HEK293 (cell line): ENCODE results near the gene LONP2.

Source experiments
- GLIS2 ChIP-seq: fragments of 450-650 bp; formaldehyde crosslinking; IDR thresholded peaks from 2 replicates; pipeline ENCODE4 v1.5.1; 2016; ENCODE audit warnings: missing biosample characterization, missing genetic modification characterization
- HOXD13 ChIP-seq: sonication (generic); formaldehyde crosslinking; IDR thresholded peaks from 2 replicates; pipeline ENCODE4 v1.8.0; 2022; ENCODE audit warnings: missing genetic modification reagents, borderline replicate concordance
- KLF1 ChIP-seq: fragments of 450-650 bp; formaldehyde crosslinking; IDR thresholded peaks from 2 replicates; pipeline ENCODE4 v1.5.1; 2016; ENCODE audit warnings: missing biosample characterization, missing genetic modification characterization
- KLF8 ChIP-seq: fragments of 450-650 bp; formaldehyde crosslinking; IDR thresholded peaks from 2 replicates; pipeline ENCODE4 v1.5.1; 2016; ENCODE audit warnings: missing biosample characterization, missing genetic modification characterization
- ZBTB17 ChIP-seq: fragments of 450-650 bp; formaldehyde crosslinking; IDR thresholded peaks from 2 replicates; pipeline ENCODE4 v1.5.1; 2016; ENCODE audit warnings: missing biosample characterization, missing genetic modification characterization
- ZBTB48 ChIP-seq: fragments of 450-650 bp; formaldehyde crosslinking; IDR thresholded peaks from 2 replicates; pipeline ENCODE4 v1.5.1; 2016; ENCODE audit warnings: missing biosample characterization, missing genetic modification characterization
- ZIC2 ChIP-seq: fragments of 450-650 bp; formaldehyde crosslinking; IDR thresholded peaks from 2 replicates; pipeline ENCODE4 v1.5.1; 2016; ENCODE audit warnings: missing biosample characterization, missing genetic modification characterization
- ZNF169 ChIP-seq: fragments of 450-650 bp; formaldehyde crosslinking; IDR thresholded peaks from 2 replicates; pipeline ENCODE4 v1.5.1; 2016; ENCODE audit warnings: missing biosample characterization, missing genetic modification characterization
- ZNF354C ChIP-seq: fragments of 450-650 bp; formaldehyde crosslinking; IDR thresholded peaks from 2 replicates; pipeline ENCODE4 v1.5.1; 2016; ENCODE audit warnings: missing biosample characterization, missing genetic modification characterization, low read depth, borderline replicate concordance
- ZNF600 ChIP-seq: fragments of 450-650 bp; formaldehyde crosslinking; IDR thresholded peaks from 2 replicates; pipeline ENCODE4 v1.5.1; 2016; ENCODE audit warnings: missing biosample characterization, missing genetic modification characterization
- ZNF610 ChIP-seq: fragments of 450-650 bp; formaldehyde crosslinking; IDR thresholded peaks from 2 replicates; pipeline ENCODE4 v1.5.1; 2016; ENCODE audit warnings: missing biosample characterization, missing genetic modification characterization, borderline replicate concordance
- ZNF791 ChIP-seq: fragments of 450-650 bp; formaldehyde crosslinking; IDR thresholded peaks from 2 replicates; pipeline ENCODE4 v1.5.1; 2016; ENCODE audit warnings: missing biosample characterization, missing genetic modification characterization
- ZNF792 ChIP-seq: fragments of 450-650 bp; formaldehyde crosslinking; IDR thresholded peaks from 2 replicates; pipeline ENCODE4 v1.5.1; 2016; ENCODE audit warnings: missing biosample characterization, missing genetic modification characterization
- ZSCAN30 ChIP-seq: fragments of 450-650 bp; IDR thresholded peaks from 2 replicates; pipeline ENCODE4 v1.5.1; 2018; ENCODE audit warnings: missing biosample characterization, mild to moderate bottlenecking, missing genetic modification characterization, moderate library complexity
- TF ChIP-seq, protein P1 (sequence below): fragments of 450-650 bp; formaldehyde crosslinking; IDR thresholded peaks from 2 replicates; pipeline ENCODE4 v1.5.1; 2016; ENCODE audit warnings: missing biosample characterization, missing genetic modification characterization
- TF ChIP-seq, protein P2 (sequence below): fragments of 450-650 bp; formaldehyde crosslinking; IDR thresholded peaks from 2 replicates; pipeline ENCODE4 v1.5.1; 2017; ENCODE audit warnings: missing biosample characterization, missing genetic modification characterization
- TF ChIP-seq, protein P3 (sequence below): fragments of 450-650 bp; formaldehyde crosslinking; IDR thresholded peaks from 2 replicates; pipeline ENCODE4 v1.5.1; 2016; ENCODE audit warnings: missing biosample characterization, missing genetic modification characterization
- TF ChIP-seq, protein P4 (sequence below): fragments of 450-650 bp; formaldehyde crosslinking; conservative IDR thresholded peaks from 2 replicates; pipeline ENCODE4 v1.5.1; 2016; ENCODE audit warnings: low read depth, missing biosample characterization, missing genetic modification characterization
- TF ChIP-seq, protein P5 (sequence below): fragments of 450-650 bp; formaldehyde crosslinking; IDR thresholded peaks from 2 replicates; pipeline ENCODE4 v1.5.1; 2016; ENCODE audit warnings: missing biosample characterization, missing genetic modification characterization
- TF ChIP-seq, protein P6 (sequence below): fragments of 450-650 bp; formaldehyde crosslinking; conservative IDR thresholded peaks from 2 replicates; pipeline ENCODE4 v1.5.1; 2016; ENCODE audit warnings: low read depth, missing biosample characterization, missing genetic modification characterization

The LONP2 gene

DNA sequence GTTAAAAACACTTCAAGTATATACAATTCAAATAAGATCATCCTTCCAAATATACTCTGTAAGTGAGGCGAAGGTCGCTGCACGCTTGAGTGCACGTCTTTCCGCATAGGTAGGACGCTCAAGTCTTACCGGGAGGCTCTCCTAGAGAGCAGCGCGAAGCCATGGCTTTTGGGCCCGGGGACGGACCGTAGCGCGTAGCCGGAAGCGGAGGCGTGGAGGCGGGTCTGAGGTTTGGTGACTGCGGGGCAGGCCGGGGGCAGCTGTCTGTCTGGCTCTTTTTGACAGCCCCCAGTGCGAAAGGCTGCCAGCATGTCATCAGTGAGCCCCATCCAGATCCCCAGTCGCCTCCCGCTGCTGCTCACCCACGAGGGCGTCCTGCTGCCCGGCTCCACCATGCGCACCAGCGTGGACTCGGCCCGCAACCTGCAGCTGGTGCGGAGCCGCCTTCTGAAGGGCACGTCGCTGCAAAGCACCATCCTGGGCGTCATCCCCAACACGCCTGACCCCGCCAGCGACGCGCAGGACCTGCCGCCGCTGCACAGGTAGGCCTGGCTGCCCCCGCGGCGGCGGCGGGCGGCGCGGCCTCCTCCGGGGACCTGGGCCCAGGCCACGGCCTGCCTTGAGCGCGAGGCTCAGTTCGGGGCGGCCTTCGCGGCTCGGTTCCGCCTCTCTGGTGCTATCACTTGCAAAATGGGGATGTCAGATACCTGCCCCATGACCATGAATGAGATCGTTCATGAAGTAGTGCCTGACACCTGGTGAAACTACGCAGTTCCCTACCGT is at the start of gene LONP2 (continued):
- TF ChIP-seq HOXD13 (CRISPR knock-in tag) (0 out of 2 replicates have a peak, but pooled peaks have one; percentile 38), ZSCAN30 (tag by site-specific recombination) (peak; percentile 21; the same call in 1 of the 2 replicates), ZNF792 (tag by site-specific recombination) (no peak), GLIS2 (tag by site-specific recombination) (peak; percentile 67), ZIC2 (tag by site-specific recombination) (peak; percentile 83), ZNF354C (tag by site-specific recombination) (no peak), ZNF600 (tag by site-specific recombination) (peak; percentile 49; the same call in 1 of the 2 replicates), ZNF791 (tag by site-specific recombination) (no peak), KLF1 (peak; percentile 47), ZBTB17 (tag by site-specific recombination) (peak; percentile 58), ZBTB48 (tag by site-specific recombination) (peak; percentile 87; the same call in 1 of the 2 replicates), ZNF169 (tag by site-specific recombination) (no peak), ZNF610 (tag by site-specific recombination) (0 out of 2 replicates have a peak, but pooled peaks have one; percentile 66), KLF8 (tag by site-specific recombination) (peak; percentile 60)
- TF ChIP-seq, protein P1, sequence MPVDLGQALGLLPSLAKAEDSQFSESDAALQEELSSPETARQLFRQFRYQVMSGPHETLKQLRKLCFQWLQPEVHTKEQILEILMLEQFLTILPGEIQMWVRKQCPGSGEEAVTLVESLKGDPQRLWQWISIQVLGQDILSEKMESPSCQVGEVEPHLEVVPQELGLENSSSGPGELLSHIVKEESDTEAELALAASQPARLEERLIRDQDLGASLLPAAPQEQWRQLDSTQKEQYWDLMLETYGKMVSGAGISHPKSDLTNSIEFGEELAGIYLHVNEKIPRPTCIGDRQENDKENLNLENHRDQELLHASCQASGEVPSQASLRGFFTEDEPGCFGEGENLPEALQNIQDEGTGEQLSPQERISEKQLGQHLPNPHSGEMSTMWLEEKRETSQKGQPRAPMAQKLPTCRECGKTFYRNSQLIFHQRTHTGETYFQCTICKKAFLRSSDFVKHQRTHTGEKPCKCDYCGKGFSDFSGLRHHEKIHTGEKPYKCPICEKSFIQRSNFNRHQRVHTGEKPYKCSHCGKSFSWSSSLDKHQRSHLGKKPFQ = no peak
- TF ChIP-seq, protein P2, sequence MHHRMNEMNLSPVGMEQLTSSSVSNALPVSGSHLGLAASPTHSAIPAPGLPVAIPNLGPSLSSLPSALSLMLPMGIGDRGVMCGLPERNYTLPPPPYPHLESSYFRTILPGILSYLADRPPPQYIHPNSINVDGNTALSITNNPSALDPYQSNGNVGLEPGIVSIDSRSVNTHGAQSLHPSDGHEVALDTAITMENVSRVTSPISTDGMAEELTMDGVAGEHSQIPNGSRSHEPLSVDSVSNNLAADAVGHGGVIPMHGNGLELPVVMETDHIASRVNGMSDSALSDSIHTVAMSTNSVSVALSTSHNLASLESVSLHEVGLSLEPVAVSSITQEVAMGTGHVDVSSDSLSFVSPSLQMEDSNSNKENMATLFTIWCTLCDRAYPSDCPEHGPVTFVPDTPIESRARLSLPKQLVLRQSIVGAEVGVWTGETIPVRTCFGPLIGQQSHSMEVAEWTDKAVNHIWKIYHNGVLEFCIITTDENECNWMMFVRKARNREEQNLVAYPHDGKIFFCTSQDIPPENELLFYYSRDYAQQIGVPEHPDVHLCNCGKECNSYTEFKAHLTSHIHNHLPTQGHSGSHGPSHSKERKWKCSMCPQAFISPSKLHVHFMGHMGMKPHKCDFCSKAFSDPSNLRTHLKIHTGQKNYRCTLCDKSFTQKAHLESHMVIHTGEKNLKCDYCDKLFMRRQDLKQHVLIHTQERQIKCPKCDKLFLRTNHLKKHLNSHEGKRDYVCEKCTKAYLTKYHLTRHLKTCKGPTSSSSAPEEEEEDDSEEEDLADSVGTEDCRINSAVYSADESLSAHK = peak; percentile 20; the same call in 1 of the 2 replicates
- TF ChIP-seq, protein P3, sequence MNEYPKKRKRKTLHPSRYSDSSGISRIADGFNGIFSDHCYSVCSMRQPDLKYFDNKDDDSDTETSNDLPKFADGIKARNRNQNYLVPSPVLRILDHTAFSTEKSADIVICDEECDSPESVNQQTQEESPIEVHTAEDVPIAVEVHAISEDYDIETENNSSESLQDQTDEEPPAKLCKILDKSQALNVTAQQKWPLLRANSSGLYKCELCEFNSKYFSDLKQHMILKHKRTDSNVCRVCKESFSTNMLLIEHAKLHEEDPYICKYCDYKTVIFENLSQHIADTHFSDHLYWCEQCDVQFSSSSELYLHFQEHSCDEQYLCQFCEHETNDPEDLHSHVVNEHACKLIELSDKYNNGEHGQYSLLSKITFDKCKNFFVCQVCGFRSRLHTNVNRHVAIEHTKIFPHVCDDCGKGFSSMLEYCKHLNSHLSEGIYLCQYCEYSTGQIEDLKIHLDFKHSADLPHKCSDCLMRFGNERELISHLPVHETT (tag by site-specific recombination) = peak; percentile 65; the same call in 1 of the 2 replicates
- TF ChIP-seq, protein P4, sequence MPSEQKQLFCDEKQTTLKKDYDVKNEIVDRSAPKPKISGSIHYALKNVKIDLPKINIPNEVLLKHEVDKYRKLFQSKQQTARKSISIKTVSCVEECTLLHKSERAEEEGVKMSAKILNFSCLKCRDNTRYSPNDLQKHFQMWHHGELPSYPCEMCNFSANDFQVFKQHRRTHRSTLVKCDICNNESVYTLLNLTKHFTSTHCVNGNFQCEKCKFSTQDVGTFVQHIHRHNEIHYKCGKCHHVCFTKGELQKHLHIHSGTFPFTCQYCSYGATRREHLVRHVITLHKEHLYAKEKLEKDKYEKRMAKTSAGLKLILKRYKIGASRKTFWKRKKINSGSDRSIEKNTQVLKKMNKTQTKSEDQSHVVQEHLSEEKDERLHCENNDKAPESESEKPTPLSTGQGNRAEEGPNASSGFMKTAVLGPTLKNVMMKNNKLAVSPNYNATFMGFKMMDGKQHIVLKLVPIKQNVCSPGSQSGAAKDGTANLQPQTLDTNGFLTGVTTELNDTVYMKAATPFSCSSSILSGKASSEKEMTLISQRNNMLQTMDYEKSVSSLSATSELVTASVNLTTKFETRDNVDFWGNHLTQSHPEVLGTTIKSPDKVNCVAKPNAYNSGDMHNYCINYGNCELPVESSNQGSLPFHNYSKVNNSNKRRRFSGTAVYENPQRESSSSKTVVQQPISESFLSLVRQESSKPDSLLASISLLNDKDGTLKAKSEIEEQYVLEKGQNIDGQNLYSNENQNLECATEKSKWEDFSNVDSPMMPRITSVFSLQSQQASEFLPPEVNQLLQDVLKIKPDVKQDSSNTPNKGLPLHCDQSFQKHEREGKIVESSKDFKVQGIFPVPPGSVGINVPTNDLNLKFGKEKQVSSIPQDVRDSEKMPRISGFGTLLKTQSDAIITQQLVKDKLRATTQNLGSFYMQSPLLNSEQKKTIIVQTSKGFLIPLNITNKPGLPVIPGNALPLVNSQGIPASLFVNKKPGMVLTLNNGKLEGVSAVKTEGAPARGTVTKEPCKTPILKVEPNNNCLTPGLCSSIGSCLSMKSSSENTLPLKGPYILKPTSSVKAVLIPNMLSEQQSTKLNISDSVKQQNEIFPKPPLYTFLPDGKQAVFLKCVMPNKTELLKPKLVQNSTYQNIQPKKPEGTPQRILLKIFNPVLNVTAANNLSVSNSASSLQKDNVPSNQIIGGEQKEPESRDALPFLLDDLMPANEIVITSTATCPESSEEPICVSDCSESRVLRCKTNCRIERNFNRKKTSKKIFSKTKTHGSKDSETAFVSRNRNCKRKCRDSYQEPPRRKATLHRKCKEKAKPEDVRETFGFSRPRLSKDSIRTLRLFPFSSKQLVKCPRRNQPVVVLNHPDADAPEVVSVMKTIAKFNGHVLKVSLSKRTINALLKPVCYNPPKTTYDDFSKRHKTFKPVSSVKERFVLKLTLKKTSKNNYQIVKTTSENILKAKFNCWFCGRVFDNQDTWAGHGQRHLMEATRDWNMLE (tag by site-specific recombination) = peak; percentile 71
- TF ChIP-seq, protein P5, sequence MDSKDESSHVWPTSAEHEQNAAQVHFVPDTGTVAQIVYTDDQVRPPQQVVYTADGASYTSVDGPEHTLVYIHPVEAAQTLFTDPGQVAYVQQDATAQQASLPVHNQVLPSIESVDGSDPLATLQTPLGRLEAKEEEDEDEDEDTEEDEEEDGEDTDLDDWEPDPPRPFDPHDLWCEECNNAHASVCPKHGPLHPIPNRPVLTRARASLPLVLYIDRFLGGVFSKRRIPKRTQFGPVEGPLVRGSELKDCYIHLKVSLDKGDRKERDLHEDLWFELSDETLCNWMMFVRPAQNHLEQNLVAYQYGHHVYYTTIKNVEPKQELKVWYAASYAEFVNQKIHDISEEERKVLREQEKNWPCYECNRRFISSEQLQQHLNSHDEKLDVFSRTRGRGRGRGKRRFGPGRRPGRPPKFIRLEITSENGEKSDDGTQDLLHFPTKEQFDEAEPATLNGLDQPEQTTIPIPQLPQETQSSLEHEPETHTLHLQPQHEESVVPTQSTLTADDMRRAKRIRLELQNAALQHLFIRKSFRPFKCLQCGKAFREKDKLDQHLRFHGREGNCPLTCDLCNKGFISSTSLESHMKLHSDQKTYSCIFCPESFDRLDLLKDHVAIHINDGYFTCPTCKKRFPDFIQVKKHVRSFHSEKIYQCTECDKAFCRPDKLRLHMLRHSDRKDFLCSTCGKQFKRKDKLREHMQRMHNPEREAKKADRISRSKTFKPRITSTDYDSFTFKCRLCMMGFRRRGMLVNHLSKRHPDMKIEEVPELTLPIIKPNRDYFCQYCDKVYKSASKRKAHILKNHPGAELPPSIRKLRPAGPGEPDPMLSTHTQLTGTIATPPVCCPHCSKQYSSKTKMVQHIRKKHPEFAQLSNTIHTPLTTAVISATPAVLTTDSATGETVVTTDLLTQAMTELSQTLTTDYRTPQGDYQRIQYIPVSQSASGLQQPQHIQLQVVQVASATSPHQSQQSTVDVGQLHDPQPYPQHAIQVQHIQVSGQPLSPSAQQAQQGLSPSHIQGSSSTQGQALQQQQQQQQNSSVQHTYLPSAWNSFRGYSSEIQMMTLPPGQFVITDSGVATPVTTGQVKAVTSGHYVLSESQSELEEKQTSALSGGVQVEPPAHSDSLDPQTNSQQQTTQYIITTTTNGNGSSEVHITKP = 0 out of 2 replicates have a peak, but pooled peaks have one; percentile 9
- TF ChIP-seq, protein P6, sequence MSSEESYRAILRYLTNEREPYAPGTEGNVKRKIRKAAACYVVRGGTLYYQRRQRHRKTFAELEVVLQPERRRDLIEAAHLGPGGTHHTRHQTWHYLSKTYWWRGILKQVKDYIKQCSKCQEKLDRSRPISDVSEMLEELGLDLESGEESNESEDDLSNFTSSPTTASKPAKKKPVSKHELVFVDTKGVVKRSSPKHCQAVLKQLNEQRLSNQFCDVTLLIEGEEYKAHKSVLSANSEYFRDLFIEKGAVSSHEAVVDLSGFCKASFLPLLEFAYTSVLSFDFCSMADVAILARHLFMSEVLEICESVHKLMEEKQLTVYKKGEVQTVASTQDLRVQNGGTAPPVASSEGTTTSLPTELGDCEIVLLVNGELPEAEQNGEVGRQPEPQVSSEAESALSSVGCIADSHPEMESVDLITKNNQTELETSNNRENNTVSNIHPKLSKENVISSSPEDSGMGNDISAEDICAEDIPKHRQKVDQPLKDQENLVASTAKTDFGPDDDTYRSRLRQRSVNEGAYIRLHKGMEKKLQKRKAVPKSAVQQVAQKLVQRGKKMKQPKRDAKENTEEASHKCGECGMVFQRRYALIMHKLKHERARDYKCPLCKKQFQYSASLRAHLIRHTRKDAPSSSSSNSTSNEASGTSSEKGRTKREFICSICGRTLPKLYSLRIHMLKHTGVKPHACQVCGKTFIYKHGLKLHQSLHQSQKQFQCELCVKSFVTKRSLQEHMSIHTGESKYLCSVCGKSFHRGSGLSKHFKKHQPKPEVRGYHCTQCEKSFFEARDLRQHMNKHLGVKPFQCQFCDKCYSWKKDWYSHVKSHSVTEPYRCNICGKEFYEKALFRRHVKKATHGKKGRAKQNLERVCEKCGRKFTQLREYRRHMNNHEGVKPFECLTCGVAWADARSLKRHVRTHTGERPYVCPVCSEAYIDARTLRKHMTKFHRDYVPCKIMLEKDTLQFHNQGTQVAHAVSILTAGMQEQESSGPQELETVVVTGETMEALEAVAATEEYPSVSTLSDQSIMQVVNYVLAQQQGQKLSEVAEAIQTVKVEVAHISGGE = peak; percentile 76
